Measurements from ENCODE around the gene GMEB1.
"Not testable (repeated sequence)": the region's sequence is repeated elsewhere in the genome, so short reads cannot be mapped to it uniquely, and the experiment has no call there.

The GMEB1 gene

GRCh38 chr1:28648474-28649198 lies 19.9 kb upstream of the GMEB1 start, which contains the start of gene RNU11:
TSS of gene RNU11 (plus strand) at chr1:28648600.
- TF ChIP-seq EZH2phosphoT487 (conservative IDR thresholded peaks at IDR 0.05; ENCODE audit: low read length), result no peak
- TF ChIP-seq CTCF (IDR thresholded peaks at IDR 0.05; ENCODE audit: insufficient read depth, low read length, poor library complexity, severe bottlenecking), result no peak
- H3K4me2 ChIP-seq (ENCODE audit: low read depth, low read length, poor library complexity, severe bottlenecking), result peak within 1 kb of the TSS; percentile 76
- peaks cover 37% of the 10 kb centered on the region for H3F3A ChIP-seq (ENCODE audit: insufficient read depth)
- no peaks in the 10 kb centered on the region for H3K36me3 ChIP-seq (ENCODE audit: low read length)
- H3K9ac ChIP-seq (ENCODE audit: low read length), result peak within 1 kb of the TSS; percentile 66
- H3K79me2 ChIP-seq (ENCODE audit: insufficient read depth, low read length), result no peaks in the 10 kb centered on the region
- H3K27me3 ChIP-seq (ENCODE audit: low read length), result no peaks in the 10 kb centered on the region
- H4K20me1 ChIP-seq (ENCODE audit: low read depth, low read length), result no peaks in the 10 kb centered on the region
- peak within 1 kb of the TSS; percentile 40 for H3K4me3 ChIP-seq (ENCODE audit: insufficient read depth, low read length, poor library complexity, severe bottlenecking)
- no peaks in the 10 kb centered on the region for H3K9me3 ChIP-seq (ENCODE audit: insufficient read depth, low read length)
- peak within 1 kb of the TSS; percentile 90 for H3K27ac ChIP-seq (ENCODE audit: low read depth, low read length)
- peak within 1 kb of the TSS; percentile 60 for H2AFZ ChIP-seq (ENCODE audit: low read depth, low read length, severe bottlenecking)
- no peaks in the 10 kb centered on the region for H3K9me2 ChIP-seq (replicated peaks; ENCODE audit: insufficient read depth, low read length)

- not testable (repeated sequence) for H3K4me3 ChIP-seq (ENCODE audit: insufficient read depth, low read length, poor library complexity, severe bottlenecking); H3K9me2 ChIP-seq (replicated peaks; ENCODE audit: insufficient read depth, low read length); H2AFZ ChIP-seq (ENCODE audit: low read depth, low read length, severe bottlenecking); H3K36me3 ChIP-seq (ENCODE audit: low read length); H4K20me1 ChIP-seq (ENCODE audit: low read depth, low read length); H3K79me2 ChIP-seq (ENCODE audit: insufficient read depth, low read length); H3K9me3 ChIP-seq (ENCODE audit: insufficient read depth, low read length); H3K27ac ChIP-seq (ENCODE audit: low read depth, low read length); H3K27me3 ChIP-seq (ENCODE audit: low read length); H3K4me2 ChIP-seq (ENCODE audit: low read depth, low read length, poor library complexity, severe bottlenecking); H3K9ac ChIP-seq (ENCODE audit: low read length)
- H3F3A ChIP-seq (ENCODE audit: insufficient read depth), result peaks cover 22% of the 10 kb centered on the region
Observed at GRCh38 chr1:28653063-28653462, 15.5 kb upstream of the GMEB1 start.

- not testable (repeated sequence) for H3K9me3 ChIP-seq (ENCODE audit: insufficient read depth, low read length); H3K27ac ChIP-seq (ENCODE audit: low read depth, low read length); H3K9me2 ChIP-seq (replicated peaks; ENCODE audit: insufficient read depth, low read length); H4K20me1 ChIP-seq (ENCODE audit: low read depth, low read length); H3K9ac ChIP-seq (ENCODE audit: low read length); H3K79me2 ChIP-seq (ENCODE audit: insufficient read depth, low read length); H3K4me2 ChIP-seq (ENCODE audit: low read depth, low read length, poor library complexity, severe bottlenecking); H3K27me3 ChIP-seq (ENCODE audit: low read length); H3K4me3 ChIP-seq (ENCODE audit: insufficient read depth, low read length, poor library complexity, severe bottlenecking); H3K36me3 ChIP-seq (ENCODE audit: low read length); H2AFZ ChIP-seq (ENCODE audit: low read depth, low read length, severe bottlenecking)
- peaks cover 18% of the 10 kb centered on the region for H3F3A ChIP-seq (ENCODE audit: insufficient read depth)
Observed at GRCh38 chr1:28653870-28654269, 14.7 kb upstream of the GMEB1 start.

GRCh38 chr1:28655448-28656311 lies 12.9 kb upstream of the GMEB1 start:
- not testable (repeated sequence) for H3K4me2 ChIP-seq (ENCODE audit: low read depth, low read length, poor library complexity, severe bottlenecking); H3K4me3 ChIP-seq (ENCODE audit: insufficient read depth, low read length, poor library complexity, severe bottlenecking); H3K9me3 ChIP-seq (ENCODE audit: insufficient read depth, low read length); H4K20me1 ChIP-seq (ENCODE audit: low read depth, low read length); H2AFZ ChIP-seq (ENCODE audit: low read depth, low read length, severe bottlenecking); H3K79me2 ChIP-seq (ENCODE audit: insufficient read depth, low read length); H3F3A ChIP-seq (ENCODE audit: insufficient read depth); H3K9ac ChIP-seq (ENCODE audit: low read length); H3K27ac ChIP-seq (ENCODE audit: low read depth, low read length); H3K9me2 ChIP-seq (replicated peaks; ENCODE audit: insufficient read depth, low read length); H3K36me3 ChIP-seq (ENCODE audit: low read length); H3K27me3 ChIP-seq (ENCODE audit: low read length)

Data from SU-DHL-6 (cell line).